Astrocyte (in vitro differentiated cells and primary cell): ENCODE data around the gene PPP4R4. TPM values are rescaled to one million over a fixed set of nuclear protein-coding genes. Genes with fewer than 3 reads are reported as not detected.

Experiments
- DNase-seq: peaks from one replicate; pipeline ENCODE4 v3.0.0-alpha.2; 2010; ENCODE audit warnings: low read depth
- FAIRE-seq: peaks from 2 replicates; lab custom pipeline; 2011; peaks lifted over from hg19 to GRCh38; lab: Jason Lieb, UNC
- H2AFZ ChIP-seq: 2 replicates; pipeline ENCODE4 v1.6.0; 2012; ENCODE audit warnings: low read depth, low read length, inconsistent platforms
- H3K27ac ChIP-seq: 2 replicates; pipeline ENCODE4 v1.5.1; 2011; ENCODE audit warnings: low read depth, low read length, inconsistent platforms
- H3K27me3 ChIP-seq: 2 replicates; pipeline ENCODE4 v1.6.0; 2011; ENCODE audit warnings: low read length, inconsistent platforms; ENCODE audit not compliant: insufficient read depth
- H3K36me3 ChIP-seq: 2 replicates; pipeline ENCODE4 v1.5.1; 2011; ENCODE audit warnings: low read length, inconsistent platforms; ENCODE audit not compliant: insufficient read depth
- H3K4me1 ChIP-seq: 2 replicates; pipeline ENCODE4 v1.5.1; 2011; ENCODE audit warnings: low read length, inconsistent platforms; ENCODE audit not compliant: insufficient read depth
- H3K4me2 ChIP-seq: 2 replicates; pipeline ENCODE4 v1.6.0; 2012; ENCODE audit warnings: low read length, inconsistent platforms
- H3K4me3 ChIP-seq: 2 replicates; pipeline ENCODE4 v1.5.1; 2011; ENCODE audit warnings: low read depth, mild to moderate bottlenecking, low read length, inconsistent platforms; ENCODE audit not compliant: insufficient read depth
- H3K79me2 ChIP-seq: 2 replicates; pipeline ENCODE4 v1.6.0; 2012; ENCODE audit warnings: mild to moderate bottlenecking, low read length, inconsistent platforms; ENCODE audit not compliant: insufficient read depth
- H3K9ac ChIP-seq: 2 replicates; pipeline ENCODE4 v1.6.0; 2012; ENCODE audit warnings: mild to moderate bottlenecking, low read length, inconsistent platforms
- H3K9me3 ChIP-seq: 2 replicates; pipeline ENCODE4 v1.5.1; 2012; ENCODE audit warnings: low read depth, mild to moderate bottlenecking, low read length, inconsistent platforms; ENCODE audit not compliant: insufficient read depth
- H4K20me1 ChIP-seq: 2 replicates; pipeline ENCODE4 v1.6.0; 2012; ENCODE audit warnings: low read length, inconsistent platforms; ENCODE audit not compliant: insufficient read depth
- H3K27ac Mint-ChIP-seq: one replicate; pipeline ENCODE4 v1.8.0; 2021; ENCODE audit warnings: mild to moderate bottlenecking, mixed read lengths; ENCODE audit not compliant: unreplicated experiment
- H3K27me3 Mint-ChIP-seq: one replicate; pipeline ENCODE4 v1.8.0; 2021; ENCODE audit warnings: low read depth, mixed read lengths; ENCODE audit not compliant: unreplicated experiment
- H3K36me3 Mint-ChIP-seq: one replicate; pipeline ENCODE4 v1.8.0; 2021; ENCODE audit warnings: low read depth, mixed read lengths; ENCODE audit not compliant: unreplicated experiment
- H3K4me1 Mint-ChIP-seq: one replicate; pipeline ENCODE4 v1.8.0; 2021; ENCODE audit warnings: low read depth, mixed read lengths; ENCODE audit not compliant: unreplicated experiment
- H3K4me3 Mint-ChIP-seq: one replicate; pipeline ENCODE4 v1.8.0; 2021; ENCODE audit warnings: mild to moderate bottlenecking, moderate library complexity, mixed read lengths; ENCODE audit not compliant: unreplicated experiment
- H3K9me3 Mint-ChIP-seq: one replicate; pipeline ENCODE4 v1.8.0; 2021; ENCODE audit warnings: mild to moderate bottlenecking, mixed read lengths; ENCODE audit not compliant: unreplicated experiment
- CTCF ChIP-seq: IDR thresholded peaks from 2 replicates; pipeline ENCODE4 v1.5.1; 2011; ENCODE audit warnings: low read depth, mild to moderate bottlenecking, inconsistent platforms, low read length, moderate library complexity; ENCODE audit not compliant: insufficient read depth
- EZH2 ChIP-seq: IDR thresholded peaks from 2 replicates; pipeline ENCODE4 v1.6.1; 2012; ENCODE audit warnings: mild to moderate bottlenecking, low read length, inconsistent platforms; ENCODE audit not compliant: insufficient read depth
- total RNA-seq: library from RNA; stranded (reverse); gene quantifications from 2 replicates; pipeline ENCODE4 v1.2.1, GENCODE V29; 2021

PPP4R4 gene
- total RNA-seq, 1 donor from 2014 or later: 6.0 TPM

GRCh38 chr14:94139421-94139820, 34.7 kb upstream of the PPP4R4 start:
- no peaks in the 10 kb centered on the region for H4K20me1 ChIP-seq
- no peaks in the 10 kb centered on the region for H3K36me3 ChIP-seq
- no peak overlapping the region for H3K27ac ChIP-seq
- TF ChIP-seq EZH2: no peak
- no peak for TF ChIP-seq CTCF
- Mint-ChIP-seq H3K27me3 (peaks cover 6% of the 10 kb centered on the region), H3K4me1 (peaks cover 7% of the 10 kb centered on the region), H3K27ac (no peak overlapping the region), H3K9me3 (peaks cover 9% of the 10 kb centered on the region), H3K36me3 (no peaks in the 10 kb centered on the region), H3K4me3 (no peak overlapping the region)
- no peak overlapping the region for H2AFZ ChIP-seq
- no peak overlapping the region for H3K4me2 ChIP-seq
- H3K4me1 ChIP-seq: no peaks in the 10 kb centered on the region
- DNase-seq (no peak), FAIRE-seq (no peak)
- H3K4me3 ChIP-seq: no peak overlapping the region
- H3K9ac ChIP-seq: no peak overlapping the region
- H3K27me3 ChIP-seq: no peaks in the 10 kb centered on the region
- peaks cover 2% of the 10 kb centered on the region for H3K9me3 ChIP-seq
- no peaks in the 10 kb centered on the region for H3K79me2 ChIP-seq

GRCh38 chr14:94142247-94142646, 31.9 kb upstream of the PPP4R4 start:
- H3K27me3 Mint-ChIP-seq: peaks cover 6% of the 10 kb centered on the region
- peaks cover 2% of the 10 kb centered on the region for H3K9me3 Mint-ChIP-seq
- TF ChIP-seq CTCF: no peak
- TF ChIP-seq EZH2: no peak
- Histone ChIP-seq H4K20me1 (no peaks in the 10 kb centered on the region), H3K27me3 (no peaks in the 10 kb centered on the region), H3K79me2 (no peaks in the 10 kb centered on the region), H3K9ac (no peak overlapping the region), H3K9me3 (no peaks in the 10 kb centered on the region), H3K36me3 (no peaks in the 10 kb centered on the region), H3K27ac (no peak overlapping the region), H2AFZ (no peak overlapping the region), H3K4me1 (no peaks in the 10 kb centered on the region), H3K4me2 (no peak overlapping the region), H3K4me3 (no peak overlapping the region)
- no peak overlapping the region for H3K27ac Mint-ChIP-seq
- no peaks in the 10 kb centered on the region for H3K36me3 Mint-ChIP-seq
- no peak overlapping the region for H3K4me3 Mint-ChIP-seq
- DNase-seq (no peak), FAIRE-seq (no peak)
- H3K4me1 Mint-ChIP-seq: peaks cover 9% of the 10 kb centered on the region

- no peak for FAIRE-seq
- H3K4me3 ChIP-seq: no peak overlapping the region
- TF ChIP-seq CTCF: no peak
- TF ChIP-seq EZH2: no peak
These were observed 31.3 kb upstream of the PPP4R4 start for GRCh38 chr14:94142836-94143235.

More at GRCh38 chr14:94142836-94143235, 31.3 kb upstream of the PPP4R4 start:
- no peak for DNase-seq
- Histone ChIP-seq H3K9me3 (no peaks in the 10 kb centered on the region), H3K27me3 (no peaks in the 10 kb centered on the region), H2AFZ (no peak overlapping the region), H3K79me2 (no peaks in the 10 kb centered on the region), H3K4me1 (no peaks in the 10 kb centered on the region), H4K20me1 (no peaks in the 10 kb centered on the region), H3K36me3 (no peaks in the 10 kb centered on the region), H3K27ac (no peak overlapping the region), H3K4me2 (no peak overlapping the region), H3K9ac (no peak overlapping the region)
- no peak overlapping the region for H3K4me3 Mint-ChIP-seq
- peaks cover 2% of the 10 kb centered on the region for H3K9me3 Mint-ChIP-seq
- no peak overlapping the region for H3K27ac Mint-ChIP-seq
- H3K27me3 Mint-ChIP-seq: peaks cover 6% of the 10 kb centered on the region
- H3K4me1 Mint-ChIP-seq: peaks cover 9% of the 10 kb centered on the region
- H3K36me3 Mint-ChIP-seq: no peaks in the 10 kb centered on the region
